GM08714 (cell line): ENCODE measurements around the gene RAB30.
"Not testable (repeated sequence)": the region's sequence is repeated elsewhere in the genome, so short reads cannot be mapped to it uniquely, and the experiment has no call there.

ENCODE experiments used
- H3K4me3 ChIP-seq: fragments of 200-500 bp; sonication (Bioruptor generic); 2 replicates; pipeline ENCODE4 v1.5.1; 2014; ENCODE audit warnings: mild to moderate bottlenecking, low read length, inconsistent platforms
- ZNF274 ChIP-seq: IDR thresholded peaks from 2 replicates; pipeline ENCODE4 v1.6.1; 2012; ENCODE audit warnings: mild to moderate bottlenecking, low read depth, low read length

The RAB30 gene

GRCh38 chr11:82949352-82949751 lies 122.3 kb downstream of the RAB30 start:
- no peak for TF ChIP-seq ZNF274

GRCh38 chr11:82945682-82946081 lies 126.0 kb downstream of the RAB30 start:
- no peak for TF ChIP-seq ZNF274

More at GRCh38 chr11:82949352-82949751, 122.3 kb downstream of the RAB30 start:
- no peak overlapping the region for H3K4me3 ChIP-seq

GRCh38 chr11:82945041-82945440 lies 126.7 kb downstream of the RAB30 start:
- H3K4me3 ChIP-seq: not testable (repeated sequence)

More at GRCh38 chr11:82945682-82946081, 126.0 kb downstream of the RAB30 start:
- H3K4me3 ChIP-seq: no peak overlapping the region

GRCh38 chr11:82944198-82944597 lies 127.5 kb downstream of the RAB30 start:
- TF ChIP-seq ZNF274: no peak

GRCh38 chr11:82943430-82943829 lies 128.3 kb downstream of the RAB30 start:
- H3K4me3 ChIP-seq: not testable (repeated sequence)

More at GRCh38 chr11:82944198-82944597, 127.5 kb downstream of the RAB30 start:
- no peak overlapping the region for H3K4me3 ChIP-seq

- no peak for TF ChIP-seq ZNF274
- H3K4me3 ChIP-seq: no peak overlapping the region
Measured at GRCh38 chr11:82942376-82942775, 129.3 kb downstream of the RAB30 start.

GRCh38 chr11:82939456-82939855 lies 132.2 kb downstream of the RAB30 start:
- no peak for TF ChIP-seq ZNF274

GRCh38 chr11:82937554-82937953 lies 134.1 kb downstream of the RAB30 start:
- TF ChIP-seq ZNF274: no peak
- no peak overlapping the region for H3K4me3 ChIP-seq

More at GRCh38 chr11:82939456-82939855, 132.2 kb downstream of the RAB30 start:
- H3K4me3 ChIP-seq: no peak overlapping the region

GRCh38 chr11:82936261-82936660 lies 135.4 kb downstream of the RAB30 start:
- no peak for TF ChIP-seq ZNF274
- H3K4me3 ChIP-seq: no peak overlapping the region

GRCh38 chr11:82932564-82932963 lies 139.1 kb downstream of the RAB30 start:
- H3K4me3 ChIP-seq: no peak overlapping the region
- no peak for TF ChIP-seq ZNF274

GRCh38 chr11:82930734-82931133 lies 141.0 kb downstream of the RAB30 start:
- TF ChIP-seq ZNF274: no peak
- H3K4me3 ChIP-seq: no peak overlapping the region

- H3K4me3 ChIP-seq: no peak overlapping the region
- no peak for TF ChIP-seq ZNF274
Measured at GRCh38 chr11:82930229-82930628, 141.5 kb downstream of the RAB30 start.

- H3K4me3 ChIP-seq: no peak overlapping the region
Measured at GRCh38 chr11:82929121-82929520, 142.6 kb downstream of the RAB30 start.

GRCh38 chr11:82927264-82927880 lies 144.3 kb downstream of the RAB30 start:
- no peak overlapping the region for H3K4me3 ChIP-seq
- TF ChIP-seq ZNF274: no peak

More at GRCh38 chr11:82929121-82929520, 142.6 kb downstream of the RAB30 start:
- no peak for TF ChIP-seq ZNF274

- no peak for TF ChIP-seq ZNF274
- H3K4me3 ChIP-seq: no peak overlapping the region
Measured at GRCh38 chr11:82924522-82925224, 147.0 kb downstream of the RAB30 start.
